Trophoblast cell (in vitro differentiated cells and primary cell): Measurements from ENCODE around the gene ETV3L.
A peak's percentile ranks its signal among the peaks of the same experiment; 100 is the strongest.

ENCODE experiments used
- DNase-seq, 2 donors: peaks; one replicate each; pipeline ENCODE4 v3.0.0-alpha.2; 2016
- H2AFZ ChIP-seq: 2 replicates; pipeline ENCODE4 v1.6.1; 2013; ENCODE audit warnings: low read length, moderate library complexity, mild to moderate bottlenecking; ENCODE audit not compliant: insufficient read depth, poor library complexity
- H2AK5ac ChIP-seq: 2 replicates; pipeline ENCODE4 v1.6.1; 2013; ENCODE audit warnings: mild to moderate bottlenecking, low read length
- H2BK120ac ChIP-seq: 2 replicates; pipeline ENCODE4 v1.6.1; 2013; ENCODE audit warnings: low read length, mild to moderate bottlenecking, moderate library complexity; ENCODE audit not compliant: insufficient read depth, poor library complexity
- H2BK12ac ChIP-seq: 2 replicates; pipeline ENCODE4 v1.6.1; 2013; ENCODE audit warnings: mild to moderate bottlenecking, low read length, moderate library complexity
- H2BK5ac ChIP-seq: 2 replicates; pipeline ENCODE4 v1.6.1; 2013; ENCODE audit warnings: low read length, low read depth, moderate library complexity, mild to moderate bottlenecking; ENCODE audit not compliant: poor library complexity
- H3K14ac ChIP-seq: 2 replicates; pipeline ENCODE4 v1.6.1; 2013; ENCODE audit warnings: mild to moderate bottlenecking, low read length
- H3K18ac ChIP-seq: 2 replicates; pipeline ENCODE4 v1.6.1; 2013; ENCODE audit warnings: mild to moderate bottlenecking, low read length
- H3K23ac ChIP-seq: 2 replicates; pipeline ENCODE4 v1.6.1; 2013; ENCODE audit warnings: low read length
- H3K27ac ChIP-seq: 2 replicates; pipeline ENCODE4 v1.5.1; 2013; ENCODE audit warnings: low read depth, mild to moderate bottlenecking, inconsistent platforms, low read length, moderate library complexity
- H3K27me3 ChIP-seq: 2 replicates; pipeline ENCODE4 v1.6.1; 2013; ENCODE audit warnings: inconsistent platforms, mild to moderate bottlenecking, low read length, moderate library complexity; ENCODE audit not compliant: insufficient read depth
- H3K36me3 ChIP-seq, 2 experiments: 1 replicate in 1 of 2; 2 replicates in 1 of 2; pipeline ENCODE4 v1.6.1; 2013; ENCODE audit warnings: low read length in 2 of 2, mild to moderate bottlenecking in 2 of 2, moderate library complexity in 1 of 2; ENCODE audit not compliant: insufficient read depth in 2 of 2, control insufficient read depth in 1 of 2
- H3K4ac ChIP-seq: 2 replicates; pipeline ENCODE4 v1.6.1; 2013; ENCODE audit warnings: low read depth, mild to moderate bottlenecking, low read length, moderate library complexity
- H3K4me1 ChIP-seq, 2 experiments: 1 replicate in 1 of 2; 2 replicates in 1 of 2; pipeline ENCODE4 v1.6.1; 2013; ENCODE audit warnings: low read length in 2 of 2, mild to moderate bottlenecking in 2 of 2, moderate library complexity in 1 of 2; ENCODE audit not compliant: insufficient read depth in 2 of 2, control insufficient read depth in 1 of 2
- H3K4me2 ChIP-seq: 2 replicates; pipeline ENCODE4 v1.6.1; 2013; ENCODE audit warnings: inconsistent platforms, mild to moderate bottlenecking, low read length, moderate library complexity
- H3K4me3 ChIP-seq: 2 replicates; pipeline ENCODE4 v1.5.1; 2013; ENCODE audit warnings: mild to moderate bottlenecking, low read depth, low read length, inconsistent platforms
- H3K79me1 ChIP-seq: one replicate; pipeline ENCODE4 v1.6.1; 2013; ENCODE audit warnings: low read length
- H3K79me2 ChIP-seq: 2 replicates; pipeline ENCODE4 v1.6.1; 2013; ENCODE audit warnings: low read length, mild to moderate bottlenecking; ENCODE audit not compliant: control insufficient read depth, insufficient read depth, poor library complexity
- H3K9ac ChIP-seq: 2 replicates; pipeline ENCODE4 v1.6.1; 2013; ENCODE audit warnings: mild to moderate bottlenecking, low read length
- H3K9me3 ChIP-seq: 2 replicates; pipeline ENCODE4 v1.6.1; 2013; ENCODE audit warnings: low read depth, mild to moderate bottlenecking, control low read depth, inconsistent platforms, low read length; ENCODE audit not compliant: insufficient read depth
- H4K12ac ChIP-seq: 2 replicates; pipeline ENCODE4 v1.6.1; 2013; ENCODE audit warnings: low read depth, mild to moderate bottlenecking, low read length, moderate library complexity
- H4K8ac ChIP-seq: 2 replicates; pipeline ENCODE4 v1.6.1; 2013; ENCODE audit warnings: low read depth, mild to moderate bottlenecking, low read length, moderate library complexity
- H4K91ac ChIP-seq: one replicate; pipeline ENCODE4 v1.6.1; 2013; ENCODE audit warnings: low read depth, mild to moderate bottlenecking, low read length, moderate library complexity
- WGBS: extraction: QIAGEN DNeasy Blood & Tissue Kit; methylation state at CpG from one replicate; pipeline ENCODE4 v1.1.7; 2013; ENCODE audit warnings: missing lambda C conversion rate; ENCODE audit not compliant: insufficient read length, insufficient coverage; ENCODE audit errors: extremely low coverage; 5-methylcytosine and 5-hydroxymethylcytosine counted together

ETV3L gene

DNA sequence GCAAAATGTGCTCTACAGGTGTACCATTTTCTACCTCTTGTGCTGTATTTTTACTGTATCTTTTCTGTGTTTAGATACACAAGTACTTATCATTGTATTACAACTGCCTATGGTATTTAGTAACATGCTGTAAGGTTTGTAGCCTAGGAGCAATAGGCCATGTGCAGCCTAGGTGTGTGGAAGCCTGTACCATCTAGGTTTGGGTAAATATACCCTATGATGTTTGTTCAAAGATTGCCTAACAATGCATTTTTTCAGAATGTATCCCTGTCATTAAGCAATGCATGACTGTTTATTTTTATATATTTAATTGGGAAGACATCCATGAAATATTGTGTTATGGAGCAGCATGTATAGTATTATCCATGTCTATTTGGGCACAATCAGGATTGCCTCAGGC is 11.0 kb downstream of the ETV3L start:
- no peak overlapping the region for H3K14ac ChIP-seq
- H2BK5ac ChIP-seq: no peak overlapping the region
- no peak overlapping the region for H4K12ac ChIP-seq
- no peak overlapping the region for H2BK120ac ChIP-seq
- H3K23ac ChIP-seq: no peak overlapping the region
- H3K79me2 ChIP-seq: no peaks in the 10 kb centered on the region
- no peak overlapping the region for H3K9ac ChIP-seq
- no peak overlapping the region for H3K4ac ChIP-seq
- no peak overlapping the region for H4K91ac ChIP-seq
- no peak overlapping the region for H2AK5ac ChIP-seq
- no peak overlapping the region for H3K4me3 ChIP-seq
- no peaks in the 10 kb centered on the region for H3K79me1 ChIP-seq
- no peaks in the 10 kb centered on the region for H3K9me3 ChIP-seq
- H2AFZ ChIP-seq: no peak overlapping the region
- no peak overlapping the region for H3K4me2 ChIP-seq
- H3K36me3 ChIP-seq: no peaks in the 10 kb centered on the region
- H2BK12ac ChIP-seq: no peak overlapping the region
- DNase-seq: no peak
- H3K18ac ChIP-seq: no peak overlapping the region
- H3K27me3 ChIP-seq: no peaks in the 10 kb centered on the region
- no peak overlapping the region for H4K8ac ChIP-seq
- H3K4me1 ChIP-seq: peaks cover 5 to 6% of the 10 kb centered on the region in 2 experiments
- no peak overlapping the region for H3K27ac ChIP-seq

DNA sequence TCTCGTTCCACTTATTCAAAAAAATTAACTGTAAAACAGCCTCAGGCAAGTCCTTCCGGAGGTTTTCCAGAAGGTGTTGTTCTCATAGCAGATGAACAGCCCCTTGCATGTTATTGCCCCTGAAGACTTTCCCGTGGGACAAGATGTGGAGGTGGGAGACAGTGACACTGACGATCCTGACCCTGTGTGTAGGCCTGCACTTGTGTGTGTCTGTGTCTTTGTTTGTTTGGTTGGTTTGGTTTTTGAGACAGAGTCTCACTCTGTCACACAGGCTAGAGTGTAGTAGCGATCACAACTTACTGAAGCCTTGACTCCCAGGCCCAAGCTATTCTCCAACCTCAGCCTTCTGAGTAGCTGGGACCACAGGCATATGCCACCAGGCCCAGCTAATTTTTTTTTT is 12.6 kb downstream of the ETV3L start:
- H3K23ac ChIP-seq: no peak overlapping the region
- no peak overlapping the region for H4K12ac ChIP-seq
- DNase-seq: no peak
- no peak overlapping the region for H2BK120ac ChIP-seq
- no CpG with 5 or more reads among the region's 5 CpGs for WGBS
- H3K27ac ChIP-seq: no peak overlapping the region
- no peak overlapping the region for H2BK12ac ChIP-seq
- no peak overlapping the region for H3K18ac ChIP-seq
- H3K4me3 ChIP-seq: no peak overlapping the region
- no peak overlapping the region for H2AFZ ChIP-seq
- no peak overlapping the region for H4K91ac ChIP-seq
- H3K4me2 ChIP-seq: no peak overlapping the region
- no peak overlapping the region for H3K14ac ChIP-seq
- H3K79me1 ChIP-seq: no peaks in the 10 kb centered on the region
- H3K27me3 ChIP-seq: no peaks in the 10 kb centered on the region
- no peak overlapping the region for H2BK5ac ChIP-seq
- no peaks in the 10 kb centered on the region for H3K36me3 ChIP-seq
- peaks cover 5 to 6% of the 10 kb centered on the region in 2 experiments for H3K4me1 ChIP-seq
- H3K79me2 ChIP-seq: no peaks in the 10 kb centered on the region
- no peak overlapping the region for H2AK5ac ChIP-seq
- H3K9ac ChIP-seq: no peak overlapping the region
- no peak overlapping the region for H4K8ac ChIP-seq
- no peak overlapping the region for H3K4ac ChIP-seq
- H3K9me3 ChIP-seq: no peaks in the 10 kb centered on the region

DNA sequence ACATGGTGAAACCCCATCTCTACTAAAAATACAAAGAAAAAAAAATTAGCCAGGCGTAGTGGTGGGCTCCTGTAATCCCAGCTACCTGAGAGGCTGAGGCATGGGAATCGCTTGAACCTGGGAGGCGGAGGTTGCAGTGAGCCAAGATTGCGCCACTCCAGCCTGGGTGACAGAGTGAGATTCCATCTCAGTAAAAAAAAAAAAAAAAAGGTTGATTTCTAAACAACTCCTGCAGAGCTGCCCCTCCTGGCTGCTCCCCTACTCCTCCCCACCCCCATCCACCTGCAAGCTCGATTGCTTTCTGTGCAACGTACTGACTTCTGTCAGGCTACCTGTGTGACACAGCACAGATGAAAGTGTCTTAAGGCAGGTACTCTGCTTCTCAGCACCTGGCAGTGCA is 13.3 kb downstream of the ETV3L start:
- Histone ChIP-seq H2BK12ac (no peak overlapping the region), H4K12ac (no peak overlapping the region), H3K4me1 (peaks cover 5 to 6% of the 10 kb centered on the region in 2 experiments), H3K36me3 (no peaks in the 10 kb centered on the region), H3K27me3 (no peaks in the 10 kb centered on the region), H3K14ac (no peak overlapping the region), H2BK5ac (no peak overlapping the region), H4K8ac (no peak overlapping the region), H2AK5ac (no peak overlapping the region), H3K4ac (no peak overlapping the region), H3K4me2 (no peak overlapping the region), H4K91ac (no peak overlapping the region), H3K27ac (no peak overlapping the region), H3K79me1 (no peaks in the 10 kb centered on the region), H3K9ac (no peak overlapping the region), H3K4me3 (no peak overlapping the region), H2BK120ac (no peak overlapping the region), H3K18ac (no peak overlapping the region), H3K79me2 (no peaks in the 10 kb centered on the region), H3K9me3 (no peaks in the 10 kb centered on the region), H3K23ac (peak overlapping the region; percentile 88), H2AFZ (no peak overlapping the region)
- no CpG with 5 or more reads among the region's 6 CpGs for WGBS
- peak in 1 of 2 donors; percentile 32 for DNase-seq

DNA sequence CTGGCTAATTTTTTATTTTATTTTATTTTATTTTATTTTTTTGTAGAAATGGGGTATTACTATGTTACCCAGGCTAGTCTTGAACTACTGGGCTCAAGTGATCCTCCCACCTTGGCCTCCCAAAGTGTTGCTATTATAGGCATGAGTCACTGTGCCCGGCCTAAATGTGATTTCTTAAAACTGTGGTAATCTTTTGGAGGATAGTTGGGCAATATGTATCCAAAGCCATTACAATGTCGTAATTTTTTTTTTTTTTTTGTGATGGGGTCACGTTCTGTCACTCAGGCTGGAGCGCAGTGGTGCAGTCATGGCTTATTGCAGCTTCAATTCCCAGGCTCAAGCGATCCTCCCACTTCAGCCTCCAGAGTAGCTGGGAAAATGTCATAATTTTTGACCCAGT is 14.2 kb downstream of the ETV3L start:
- Histone ChIP-seq H3K27me3 (no peaks in the 10 kb centered on the region), H3K4me1 (peaks cover 1 to 2% of the 10 kb centered on the region in 2 experiments), H2BK120ac (no peak overlapping the region), H2BK5ac (no peak overlapping the region), H3K27ac (no peak overlapping the region), H3K14ac (no peak overlapping the region), H3K4me3 (no peak overlapping the region), H3K9me3 (no peaks in the 10 kb centered on the region), H4K91ac (no peak overlapping the region), H3K4me2 (no peak overlapping the region), H3K18ac (no peak overlapping the region), H2AK5ac (no peak overlapping the region), H2AFZ (no peak overlapping the region), H3K79me1 (no peaks in the 10 kb centered on the region), H3K79me2 (no peaks in the 10 kb centered on the region), H4K12ac (no peak overlapping the region), H3K9ac (no peak overlapping the region), H2BK12ac (no peak overlapping the region), H3K23ac (no peak overlapping the region), H3K36me3 (no peaks in the 10 kb centered on the region), H3K4ac (no peak overlapping the region), H4K8ac (no peak overlapping the region)
- no CpG with 5 or more reads among the region's 5 CpGs for WGBS
- peak; percentile 21 to 43 for DNase-seq
